GM23338 (cell line): ENCODE data around the gene ETF1. TPM values are rescaled to one million over a fixed set of nuclear protein-coding genes. Genes with fewer than 3 reads are reported as not detected.

Experiments
- ATAC-seq: fragments of 200-7000 bp; cut with Tn5 transposase; 3 replicates; pipeline ENCODE4 v1.9.1; 2020
- DNase-seq: peaks from one replicate; pipeline ENCODE4 v3.0.0-alpha.2; 2015; ENCODE audit warnings: low spot score
- H2AFZ ChIP-seq: fragments of 200-600 bp; sonication (generic); 2 replicates; pipeline ENCODE4 v1.8.0; 2016; ENCODE audit warnings: antibody characterized with exemption, mild to moderate bottlenecking, moderate library complexity
- H3F3A ChIP-seq: fragments of 200-600 bp; sonication (generic); replicated peaks from 2 replicates; pipeline ENCODE4 v1.8.0; 2017; ENCODE audit warnings: antibody characterized with exemption, mixed run types, low read depth
- H3K27ac ChIP-seq: fragments of 200-600 bp; sonication (generic); 2 replicates; pipeline ENCODE4 v1.6.1; 2016; ENCODE audit warnings: low read depth
- H3K27me3 ChIP-seq: fragments of 200-600 bp; sonication (generic); 2 replicates; pipeline ENCODE4 v1.8.0; 2016; ENCODE audit warnings: mild to moderate bottlenecking, mixed run types, moderate library complexity; ENCODE audit not compliant: insufficient read depth
- H3K36me3 ChIP-seq: fragments of 200-600 bp; sonication (generic); 2 replicates; pipeline ENCODE4 v1.8.0; 2016; ENCODE audit warnings: mild to moderate bottlenecking; ENCODE audit not compliant: insufficient read depth
- H3K4me1 ChIP-seq: fragments of 200-600 bp; sonication (generic); 2 replicates; pipeline ENCODE4 v1.8.0; 2016; ENCODE audit warnings: mild to moderate bottlenecking, moderate library complexity; ENCODE audit not compliant: insufficient read depth
- H3K4me2 ChIP-seq: fragments of 200-600 bp; sonication (generic); 2 replicates; pipeline ENCODE4 v1.7.1; 2017; ENCODE audit warnings: mixed run types
- H3K4me3 ChIP-seq: fragments of 200-600 bp; sonication (generic); 2 replicates; pipeline ENCODE4 v1.6.1; 2016; ENCODE audit warnings: mixed run types
- H3K79me2 ChIP-seq: fragments of 200-600 bp; sonication (generic); replicated peaks from 2 replicates; pipeline ENCODE4 v1.8.0; 2017; ENCODE audit warnings: mild to moderate bottlenecking; ENCODE audit not compliant: insufficient read depth
- H3K9me2 ChIP-seq: fragments of 200-600 bp; sonication (generic); 2 replicates; pipeline ENCODE4 v1.8.0; 2017; ENCODE audit not compliant: insufficient read depth
- H4K20me1 ChIP-seq: fragments of 200-600 bp; sonication (generic); replicated peaks from 2 replicates; pipeline ENCODE4 v1.8.0; 2017; ENCODE audit warnings: mild to moderate bottlenecking; ENCODE audit not compliant: insufficient read depth
- H3K27ac Mint-ChIP-seq: 2 replicates; pipeline ENCODE4 v1.8.0; 2020; ENCODE audit warnings: inconsistent platforms, mild to moderate bottlenecking, moderate library complexity, mixed read lengths
- H3K27me3 Mint-ChIP-seq: 3 replicates; pipeline ENCODE4 v1.8.0; 2022; ENCODE audit warnings: low read depth, mild to moderate bottlenecking, moderate library complexity, mixed read lengths, inconsistent platforms; ENCODE audit not compliant: insufficient read depth, poor library complexity
- H3K36me3 Mint-ChIP-seq: 3 replicates; pipeline ENCODE4 v1.8.0; 2021; ENCODE audit warnings: low read depth, mild to moderate bottlenecking, inconsistent platforms, moderate library complexity, mixed read lengths
- H3K4me1 Mint-ChIP-seq: 3 replicates; pipeline ENCODE4 v1.8.0; 2020; ENCODE audit warnings: mild to moderate bottlenecking, inconsistent platforms, mixed read lengths
- H3K4me3 Mint-ChIP-seq: 3 replicates; pipeline ENCODE4 v1.8.0; 2021; ENCODE audit warnings: moderate library complexity, mild to moderate bottlenecking, inconsistent platforms, mixed read lengths
- H3K9me3 Mint-ChIP-seq: 3 replicates; pipeline ENCODE4 v1.8.0; 2020; ENCODE audit warnings: moderate library complexity, mild to moderate bottlenecking, inconsistent platforms, mixed read lengths
- CREB1 ChIP-seq: fragments of 250-450 bp; sonication (Bioruptor Pico); IDR thresholded peaks from 2 replicates; pipeline ENCODE4 v1.5.0; 2020; ENCODE audit warnings: low read depth, mild to moderate bottlenecking, moderate library complexity
- CTCF ChIP-seq, 2 experiments: fragments of 200-600 bp in 1 of 2; sonication (generic) in 1 of 2; conservative IDR thresholded peaks; 2 replicates each; pipeline versions ENCODE4 v1.5.1 to v1.6.1; 2016 to 2017; ENCODE audit warnings: antibody characterized with exemption in 2 of 2, low read depth in 2 of 2, mild to moderate bottlenecking in 2 of 2, moderate library complexity in 1 of 2
- EZH2 ChIP-seq: fragments of 200-600 bp; sonication (generic); IDR thresholded peaks from one replicate; pipeline ENCODE4 v1.8.0; 2017; ENCODE audit warnings: antibody characterized with exemption, mild to moderate bottlenecking, low read depth; ENCODE audit not compliant: unreplicated experiment
- EZH2phosphoT487 ChIP-seq: fragments of 200-600 bp; sonication (generic); IDR thresholded peaks from one replicate; pipeline ENCODE4 v1.8.1; 2018; ENCODE audit warnings: antibody characterized with exemption; ENCODE audit not compliant: unreplicated experiment
- JUNB ChIP-seq: IDR thresholded peaks from one replicate; pipeline ENCODE4 v1.6.1; 2016; ENCODE audit warnings: antibody characterized with exemption; ENCODE audit not compliant: unreplicated experiment
- NANOG ChIP-seq: IDR thresholded peaks from 2 replicates; pipeline ENCODE4 v1.6.1; 2016; ENCODE audit warnings: antibody characterized with exemption, borderline replicate concordance
- POLR2AphosphoS5 ChIP-seq: IDR thresholded peaks from 2 replicates; pipeline ENCODE4 v1.6.1; 2016; ENCODE audit warnings: antibody characterized with exemption, low read depth
- STAT1 ChIP-seq: IDR thresholded peaks from one replicate; pipeline ENCODE4 v1.6.1; 2016; ENCODE audit warnings: antibody characterized with exemption; ENCODE audit not compliant: unreplicated experiment
- ZNF114 ChIP-seq: fragments of 250-450 bp; sonication (Bioruptor Pico); IDR thresholded peaks from 2 replicates; pipeline ENCODE4 v1.5.0; 2020; ENCODE audit warnings: mild to moderate bottlenecking, moderate library complexity
- ZNF331 ChIP-seq: fragments of 250-450 bp; sonication (Bioruptor Pico); IDR thresholded peaks from 2 replicates; pipeline ENCODE4 v1.5.0; 2020; ENCODE audit warnings: low read depth, mild to moderate bottlenecking, moderate library complexity
- ZNF462 ChIP-seq: fragments of 250-450 bp; sonication (Bioruptor Pico); IDR thresholded peaks from 2 replicates; pipeline ENCODE4 v1.5.0; 2020; ENCODE audit warnings: mild to moderate bottlenecking, moderate library complexity
- polyA plus RNA-seq: library from polyadenylated mRNA; unstranded; fragments of >200 nt; fragmentation: Nextera tagmentation; extraction: Ambion mirVana; gene quantifications from 2 replicates; pipeline ENCODE4 v1.2.1, GENCODE V29; 2016
- total RNA-seq: library from RNA; depleted of rRNA; stranded (reverse); fragments of >200 nt; shearing (Covaris generic); gene quantifications from 2 replicates; pipeline ENCODE4 v1.2.3, GENCODE V29; 2014
- TF ChIP-seq, protein P1 (sequence below): IDR thresholded peaks from one replicate; pipeline ENCODE4 v1.6.1; 2018; ENCODE audit warnings: antibody characterized with exemption; ENCODE audit not compliant: unreplicated experiment
- TF ChIP-seq, protein P2 (sequence below): IDR thresholded peaks from 2 replicates; pipeline ENCODE4 v1.6.1; 2016; ENCODE audit warnings: antibody characterized with exemption

The ETF1 gene
- total and polyA plus RNA-seq, 2 experiments from 2014 or later: 68.9 to 136 TPM

DNA sequence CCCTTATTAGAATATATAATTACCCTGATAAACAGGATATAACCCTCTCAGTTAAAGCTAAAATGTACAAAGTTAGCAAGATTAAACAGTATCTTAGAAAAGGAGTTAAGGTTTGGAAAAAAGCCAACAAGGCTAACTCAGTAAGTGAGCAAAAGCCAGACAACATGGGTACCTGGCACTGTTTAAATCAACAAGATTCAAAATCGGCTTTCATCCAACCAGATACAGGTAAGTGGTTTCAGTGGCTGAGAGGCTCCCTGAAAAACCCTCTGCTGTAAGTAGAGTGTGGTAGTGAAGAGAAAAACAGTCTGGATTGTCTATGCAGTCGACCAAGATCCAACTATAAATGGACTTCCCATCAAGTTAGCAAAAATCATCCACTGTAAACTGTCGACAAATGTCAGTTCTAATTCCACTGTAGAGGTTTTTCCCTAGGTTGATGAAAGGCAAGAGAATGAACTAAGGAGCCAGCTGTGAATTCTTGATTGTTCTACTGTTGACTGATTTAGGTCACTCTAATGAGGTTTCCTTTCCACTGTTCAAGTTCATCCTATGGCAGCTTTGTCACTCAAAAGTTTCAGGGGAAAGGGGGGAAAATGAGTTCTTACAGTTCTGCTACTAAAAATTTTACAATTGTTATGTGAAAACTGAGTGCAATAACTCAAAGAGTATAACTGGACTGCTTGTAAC, 27.3 kb downstream of the ETF1 start:
- ATAC-seq (no peak), DNase-seq (no peak)
- peaks cover 68% of the 10 kb centered on the region for H4K20me1 ChIP-seq
- no peak overlapping the region for H3K4me2 ChIP-seq
- H3K4me3 Mint-ChIP-seq: no peak overlapping the region
- no peaks in the 10 kb centered on the region for H3K9me2 ChIP-seq
- no peaks in the 10 kb centered on the region for H3K9me3 Mint-ChIP-seq
- H3F3A ChIP-seq: 0 out of 2 replicates have a peak, but pooled peaks cover 4% of the 10 kb centered on the region
- peaks cover 6% of the 10 kb centered on the region; the same call in 1 of the 3 replicates for H3K4me1 Mint-ChIP-seq
- no peak overlapping the region for H3K4me3 ChIP-seq
- H3K27ac ChIP-seq: peak overlapping the region; percentile 32; the same call in 1 of the 2 replicates
- H3K27ac Mint-ChIP-seq: no peak overlapping the region; the same call in 1 of the 2 replicates
- peaks cover 55% of the 10 kb centered on the region for H3K79me2 ChIP-seq
- H3K4me1 ChIP-seq: no peaks in the 10 kb centered on the region
- peaks cover 72% of the 10 kb centered on the region for H3K36me3 ChIP-seq
- H3K27me3 Mint-ChIP-seq: peaks cover 3% of the 10 kb centered on the region
- H3K36me3 Mint-ChIP-seq: peaks cover 80% of the 10 kb centered on the region
- H2AFZ ChIP-seq: no peak overlapping the region
- no peaks in the 10 kb centered on the region for H3K27me3 ChIP-seq
- TF ChIP-seq ZNF114 (no peak), ZNF331 (no peak), CTCF (conservative IDR thresholded peaks at IDR 0.05; ENCODE audit: low read depth in 2 of 2) (no peak), ZNF462 (CRISPR knock-in tag) (no peak), CREB1 (CRISPR knock-in tag) (no peak), EZH2 (no peak), NANOG (no peak), JUNB (no peak), EZH2phosphoT487 (no peak), POLR2AphosphoS5 (no peak), STAT1 (no peak)
- TF ChIP-seq, protein P1, sequence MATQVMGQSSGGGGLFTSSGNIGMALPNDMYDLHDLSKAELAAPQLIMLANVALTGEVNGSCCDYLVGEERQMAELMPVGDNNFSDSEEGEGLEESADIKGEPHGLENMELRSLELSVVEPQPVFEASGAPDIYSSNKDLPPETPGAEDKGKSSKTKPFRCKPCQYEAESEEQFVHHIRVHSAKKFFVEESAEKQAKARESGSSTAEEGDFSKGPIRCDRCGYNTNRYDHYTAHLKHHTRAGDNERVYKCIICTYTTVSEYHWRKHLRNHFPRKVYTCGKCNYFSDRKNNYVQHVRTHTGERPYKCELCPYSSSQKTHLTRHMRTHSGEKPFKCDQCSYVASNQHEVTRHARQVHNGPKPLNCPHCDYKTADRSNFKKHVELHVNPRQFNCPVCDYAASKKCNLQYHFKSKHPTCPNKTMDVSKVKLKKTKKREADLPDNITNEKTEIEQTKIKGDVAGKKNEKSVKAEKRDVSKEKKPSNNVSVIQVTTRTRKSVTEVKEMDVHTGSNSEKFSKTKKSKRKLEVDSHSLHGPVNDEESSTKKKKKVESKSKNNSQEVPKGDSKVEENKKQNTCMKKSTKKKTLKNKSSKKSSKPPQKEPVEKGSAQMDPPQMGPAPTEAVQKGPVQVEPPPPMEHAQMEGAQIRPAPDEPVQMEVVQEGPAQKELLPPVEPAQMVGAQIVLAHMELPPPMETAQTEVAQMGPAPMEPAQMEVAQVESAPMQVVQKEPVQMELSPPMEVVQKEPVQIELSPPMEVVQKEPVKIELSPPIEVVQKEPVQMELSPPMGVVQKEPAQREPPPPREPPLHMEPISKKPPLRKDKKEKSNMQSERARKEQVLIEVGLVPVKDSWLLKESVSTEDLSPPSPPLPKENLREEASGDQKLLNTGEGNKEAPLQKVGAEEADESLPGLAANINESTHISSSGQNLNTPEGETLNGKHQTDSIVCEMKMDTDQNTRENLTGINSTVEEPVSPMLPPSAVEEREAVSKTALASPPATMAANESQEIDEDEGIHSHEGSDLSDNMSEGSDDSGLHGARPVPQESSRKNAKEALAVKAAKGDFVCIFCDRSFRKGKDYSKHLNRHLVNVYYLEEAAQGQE: no peak
- TF ChIP-seq, protein P2, sequence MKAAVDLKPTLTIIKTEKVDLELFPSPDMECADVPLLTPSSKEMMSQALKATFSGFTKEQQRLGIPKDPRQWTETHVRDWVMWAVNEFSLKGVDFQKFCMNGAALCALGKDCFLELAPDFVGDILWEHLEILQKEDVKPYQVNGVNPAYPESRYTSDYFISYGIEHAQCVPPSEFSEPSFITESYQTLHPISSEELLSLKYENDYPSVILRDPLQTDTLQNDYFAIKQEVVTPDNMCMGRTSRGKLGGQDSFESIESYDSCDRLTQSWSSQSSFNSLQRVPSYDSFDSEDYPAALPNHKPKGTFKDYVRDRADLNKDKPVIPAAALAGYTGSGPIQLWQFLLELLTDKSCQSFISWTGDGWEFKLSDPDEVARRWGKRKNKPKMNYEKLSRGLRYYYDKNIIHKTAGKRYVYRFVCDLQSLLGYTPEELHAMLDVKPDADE: no peak
